HG02981 (cell line): ENCODE data around the gene KIF22.
"Not testable (repeated sequence)": the region's sequence is repeated elsewhere in the genome, so short reads cannot be mapped to it uniquely, and the experiment has no call there.

Experiments used
- ATAC-seq: cut with Tn5 transposase; IDR thresholded peaks from one replicate; pipeline ENCODE4 v1.9.1; 2021; ENCODE audit warnings: mild to moderate bottlenecking, moderate library complexity; ENCODE audit not compliant: unreplicated experiment

KIF22 gene

GRCh38 chr16:29812754-29813643, 22.4 kb downstream of the KIF22 start:
- ATAC-seq, result no peak

DNA sequence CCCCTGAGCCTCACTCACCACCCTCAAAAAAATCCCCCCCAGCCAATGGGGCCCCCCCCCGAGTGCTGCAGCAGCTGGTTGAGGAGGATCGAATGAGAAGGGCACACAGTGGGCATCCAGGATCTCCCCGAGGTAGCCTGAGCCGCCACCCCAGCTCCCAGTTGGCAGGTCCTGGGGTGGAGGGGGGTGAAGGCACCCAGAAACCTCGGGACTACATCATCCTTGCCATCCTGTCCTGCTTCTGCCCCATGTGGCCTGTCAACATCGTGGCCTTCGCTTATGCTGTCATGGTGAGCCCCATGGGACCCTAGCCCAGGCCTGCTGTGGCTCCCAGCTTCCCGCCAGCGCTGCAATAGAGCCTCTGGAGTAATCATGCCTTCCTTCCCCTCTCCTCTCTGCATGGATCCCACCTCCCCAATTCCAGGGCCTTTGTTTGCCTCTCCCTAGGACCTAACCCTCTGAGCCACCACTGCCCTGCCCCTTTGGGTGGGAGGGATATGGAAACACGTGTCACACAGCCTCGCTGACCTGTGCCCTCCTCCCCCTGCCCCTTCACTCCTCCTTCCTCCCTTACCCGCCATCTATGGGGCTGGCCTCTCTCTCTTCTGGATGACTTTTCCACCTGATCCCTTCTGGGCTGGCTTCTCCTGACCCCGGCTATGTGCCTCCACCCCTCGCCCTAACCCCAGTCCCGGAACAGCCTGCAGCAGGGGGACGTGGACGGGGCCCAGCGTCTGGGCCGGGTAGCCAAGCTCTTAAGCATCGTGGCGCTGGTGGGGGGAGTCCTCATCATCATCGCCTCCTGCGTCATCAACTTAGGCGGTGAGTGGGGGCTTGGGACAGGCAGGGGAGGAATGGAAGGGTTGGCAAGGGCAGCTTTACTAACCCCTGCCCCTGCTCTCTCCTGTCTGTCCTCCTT, 23.4 kb downstream of the KIF22 start:
- ATAC-seq, result no peak

DNA sequence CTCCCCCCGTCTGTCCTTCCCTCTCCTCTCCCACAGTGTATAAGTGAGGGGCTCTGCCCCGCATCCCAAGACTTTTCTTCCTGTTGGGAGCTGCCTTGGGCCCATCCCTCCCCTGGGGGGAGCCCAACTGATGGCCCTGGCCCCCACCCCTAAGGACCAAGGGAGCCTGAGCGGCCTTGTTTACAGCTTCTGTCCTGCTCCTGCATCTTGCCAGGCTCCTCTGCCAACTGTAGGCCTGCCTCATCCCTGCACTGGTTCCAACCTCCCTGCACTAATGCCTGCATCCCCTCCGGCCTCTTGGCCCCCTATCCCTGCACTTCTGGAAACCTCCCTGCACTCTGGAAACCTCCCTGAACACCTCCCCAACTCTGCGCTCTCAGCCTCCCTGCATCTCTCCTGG, 24.0 kb downstream of the KIF22 start:
- ATAC-seq, result no peak

DNA sequence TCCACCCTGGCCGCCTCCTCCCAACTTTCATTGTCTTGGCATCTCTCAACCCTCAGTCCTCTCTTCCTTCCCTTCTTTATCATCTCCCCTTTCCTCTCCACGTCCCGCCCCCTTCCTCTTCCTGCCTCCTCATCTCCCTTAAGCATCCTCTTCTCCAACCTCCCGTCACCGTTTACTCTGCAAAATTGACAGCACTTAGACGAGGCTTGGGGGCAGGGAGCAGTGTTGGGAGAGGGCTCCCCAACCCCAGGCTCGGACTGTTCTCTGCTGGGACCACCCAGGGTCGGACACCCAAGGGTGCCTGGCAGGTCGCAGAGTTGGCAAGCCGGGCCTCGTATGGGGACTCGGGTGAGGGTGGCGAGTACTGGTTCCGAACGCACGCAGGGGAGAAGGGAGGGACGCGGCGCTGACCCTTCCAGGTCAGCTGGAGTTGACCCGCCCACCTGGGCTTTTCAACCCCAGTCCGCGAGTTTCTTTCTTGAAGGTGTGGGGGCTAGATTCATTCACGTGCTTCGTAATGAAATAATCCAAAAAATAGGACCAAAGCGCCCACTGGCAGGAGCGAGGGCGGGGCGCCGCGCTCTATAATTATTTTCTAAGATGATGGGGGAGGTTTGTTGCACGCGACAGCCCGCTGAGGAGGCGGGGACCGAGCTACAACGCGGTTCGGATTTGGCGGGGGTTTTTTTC, 24.6 kb downstream of the KIF22 start:
- ATAC-seq, result no peak

DNA sequence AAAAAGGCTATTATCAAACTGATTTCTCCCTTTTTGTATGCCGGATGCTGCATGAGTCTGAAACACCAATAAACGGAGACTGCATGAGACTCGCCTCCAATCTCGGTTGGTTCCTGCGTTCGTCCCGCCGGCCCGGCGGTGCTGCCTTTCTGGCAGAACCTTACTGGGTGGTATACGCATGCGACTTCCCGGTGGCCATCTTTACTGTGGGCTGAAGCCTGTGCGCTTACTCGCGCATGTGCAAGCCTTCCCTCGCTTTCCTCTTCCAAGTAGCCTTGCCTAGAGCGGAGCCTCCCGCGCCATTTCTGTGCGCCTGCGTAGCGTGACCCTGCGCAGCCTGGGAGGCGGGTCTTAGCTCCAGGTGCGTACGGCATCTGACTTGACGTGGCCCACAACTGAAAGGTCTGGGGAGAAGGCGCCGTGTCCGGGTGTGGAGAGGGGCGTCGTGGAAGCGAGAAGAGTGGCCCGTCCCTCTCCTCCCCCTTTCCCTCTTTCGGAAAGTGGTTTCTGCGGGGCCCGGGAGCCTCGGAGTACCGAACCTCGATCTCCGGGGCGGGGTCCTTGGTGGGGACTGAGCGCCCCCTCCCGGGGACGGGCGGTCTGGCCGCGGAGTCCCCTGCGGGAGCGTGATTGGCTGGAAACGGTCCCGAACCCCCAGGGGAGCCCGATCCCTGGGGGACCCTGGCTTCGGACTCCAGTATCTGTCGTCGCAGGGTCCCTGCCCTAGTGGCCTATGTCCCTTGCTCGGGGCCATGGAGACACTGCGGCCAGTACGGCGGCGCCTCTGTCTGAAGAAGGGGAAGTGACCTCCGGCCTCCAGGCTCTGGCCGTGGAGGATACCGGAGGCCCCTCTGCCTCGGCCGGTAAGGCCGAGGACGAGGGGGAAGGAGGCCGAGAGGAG, 25.5 kb downstream of the KIF22 start, which contains the start of gene PAGR1:
Gene PAGR1 (plus strand): TSS at position 360 of the 901 bp plus-strand sequence. CDS start 374 bp downstream, at position 734.
- peak; percentile 48 for ATAC-seq

DNA sequence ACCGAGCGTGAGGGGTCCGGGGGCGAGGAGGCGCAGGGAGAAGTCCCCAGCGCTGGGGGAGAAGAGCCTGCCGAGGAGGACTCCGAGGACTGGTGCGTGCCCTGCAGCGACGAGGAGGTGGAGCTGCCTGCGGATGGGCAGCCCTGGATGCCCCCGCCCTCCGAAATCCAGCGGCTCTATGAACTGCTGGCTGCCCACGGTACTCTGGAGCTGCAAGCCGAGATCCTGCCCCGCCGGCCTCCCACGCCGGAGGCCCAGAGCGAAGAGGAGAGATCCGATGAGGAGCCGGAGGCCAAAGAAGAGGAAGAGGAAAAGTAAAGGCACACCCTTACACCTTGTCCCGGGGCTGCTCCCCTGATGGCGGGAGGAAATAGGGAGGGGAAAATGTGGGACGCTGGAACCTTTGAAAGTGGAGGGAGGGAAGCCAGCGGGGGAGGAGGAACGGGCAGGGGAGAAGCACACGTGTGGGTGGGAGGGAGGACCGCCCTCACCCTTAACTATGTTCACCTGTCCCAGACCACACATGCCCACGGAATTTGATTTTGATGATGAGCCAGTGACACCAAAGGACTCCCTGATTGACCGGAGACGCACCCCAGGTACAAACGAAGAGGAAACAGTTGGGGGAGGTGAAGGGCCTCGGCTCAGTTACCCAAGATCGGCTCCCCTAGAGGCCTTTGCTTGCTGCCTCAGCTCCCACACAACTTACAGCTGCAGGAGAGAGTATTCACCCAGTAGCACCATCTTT, 26.3 kb downstream of the KIF22 start:
- peak; percentile 4 for ATAC-seq

GRCh38 chr16:29818082-29818481, 27.5 kb downstream of the KIF22 start:
- no peak for ATAC-seq

DNA sequence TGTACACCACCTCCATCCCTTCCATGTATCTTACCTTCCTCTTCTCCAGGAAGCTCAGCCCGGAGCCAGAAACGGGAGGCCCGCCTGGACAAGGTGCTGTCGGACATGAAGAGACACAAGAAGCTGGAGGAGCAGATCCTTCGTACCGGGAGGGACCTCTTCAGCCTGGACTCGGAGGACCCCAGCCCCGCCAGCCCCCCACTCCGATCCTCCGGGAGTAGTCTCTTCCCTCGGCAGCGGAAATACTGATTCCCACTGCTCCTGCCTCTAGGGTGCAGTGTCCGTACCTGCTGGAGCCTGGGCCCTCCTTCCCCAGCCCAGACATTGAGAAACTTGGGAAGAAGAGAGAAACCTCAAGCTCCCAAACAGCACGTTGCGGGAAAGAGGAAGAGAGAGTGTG, 29.0 kb downstream of the KIF22 start:
- no peak for ATAC-seq

DNA sequence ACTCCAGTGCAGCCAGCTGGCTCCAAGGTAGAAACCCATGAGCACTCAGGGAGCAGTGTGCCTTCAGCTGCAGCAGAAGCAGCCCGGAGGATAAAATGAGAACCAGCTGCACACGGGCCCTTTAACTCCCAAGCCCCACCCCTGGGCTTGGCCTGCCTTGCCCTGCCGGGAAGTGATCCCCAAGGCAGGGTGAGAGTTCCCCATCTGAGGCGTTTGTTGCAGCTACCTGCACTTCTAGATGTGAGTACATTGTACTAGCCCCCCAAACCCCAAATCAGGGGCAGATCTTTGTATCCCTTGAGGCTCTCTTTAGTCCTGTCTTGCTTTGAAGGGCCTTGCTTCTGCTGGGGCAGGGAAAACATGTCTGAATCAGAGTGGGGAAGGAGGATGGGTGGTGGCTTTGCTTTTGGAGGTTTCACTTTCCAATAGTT, 29.7 kb downstream of the KIF22 start, which contains the start of gene MVP:
Gene MVP (plus strand): TSS at position 192 of the 431 bp plus-strand sequence. CDS start 10,088 bp downstream, outside the sequence.
- no peak for ATAC-seq

- no peak for ATAC-seq
Observed at GRCh38 chr16:29820730-29821642, 30.4 kb downstream of the KIF22 start.

GRCh38 chr16:29821643-29822115, 31.1 kb downstream of the KIF22 start:
- no peak for ATAC-seq

GRCh38 chr16:29824589-29825144, 34.1 kb downstream of the KIF22 start:
- ATAC-seq, result no peak

GRCh38 chr16:29825145-29826044, 34.8 kb downstream of the KIF22 start:
- ATAC-seq, result no peak

DNA sequence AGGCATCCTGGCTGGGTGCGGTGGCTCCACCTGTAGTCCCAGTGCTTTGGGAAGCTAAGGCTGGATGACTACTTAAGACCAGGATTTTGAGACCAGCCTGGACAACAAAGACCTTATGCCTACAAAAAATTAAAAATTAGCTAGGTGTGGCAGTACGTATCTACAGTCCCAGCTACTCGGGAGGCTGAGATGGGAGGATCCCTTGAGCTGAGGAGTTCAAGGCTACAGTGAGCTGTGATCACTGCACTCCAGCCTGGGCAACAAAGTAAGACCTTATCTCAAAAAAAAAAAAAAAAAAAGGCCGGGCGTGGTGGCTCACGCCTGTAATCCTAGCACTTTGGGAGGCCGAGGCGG, 35.8 kb downstream of the KIF22 start:
- ATAC-seq, result no peak

DNA sequence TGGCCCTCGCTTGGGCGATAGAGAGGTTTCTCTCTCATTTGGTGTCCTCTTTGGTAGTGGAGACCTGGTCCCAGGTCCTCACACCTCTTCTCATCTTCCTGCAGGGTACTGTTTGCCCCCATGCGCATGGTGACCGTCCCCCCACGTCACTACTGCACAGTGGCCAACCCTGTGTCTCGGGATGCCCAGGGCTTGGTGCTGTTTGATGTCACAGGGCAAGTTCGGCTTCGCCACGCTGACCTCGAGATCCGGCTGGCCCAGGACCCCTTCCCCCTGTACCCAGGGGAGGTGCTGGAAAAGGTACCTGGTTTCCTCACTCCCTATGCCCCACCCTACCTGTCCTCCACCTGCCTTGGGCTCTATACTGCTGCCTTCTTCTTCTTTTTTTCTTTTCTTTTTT, 40.2 kb downstream of the KIF22 start:
- no peak for ATAC-seq

DNA sequence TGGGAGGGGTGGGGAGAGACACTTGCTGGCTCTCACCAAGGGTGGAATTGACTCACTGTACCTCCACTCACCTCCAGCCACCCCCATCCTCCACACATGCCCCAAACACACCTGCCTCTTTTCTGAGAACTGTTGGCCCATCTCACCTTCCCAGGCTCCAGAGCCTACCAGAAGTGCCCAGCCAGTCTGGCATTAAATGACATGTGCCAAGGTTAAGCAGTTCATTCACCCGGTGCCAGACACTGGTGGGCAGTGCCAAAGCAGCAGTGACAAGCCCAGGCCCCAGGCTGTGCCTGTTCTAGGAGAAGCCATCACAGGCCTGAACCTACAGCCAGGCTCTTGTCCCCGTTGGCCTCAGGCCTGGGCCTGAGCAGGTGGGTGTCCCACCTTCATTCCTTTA, 40.9 kb downstream of the KIF22 start:
- ATAC-seq, result no peak

DNA sequence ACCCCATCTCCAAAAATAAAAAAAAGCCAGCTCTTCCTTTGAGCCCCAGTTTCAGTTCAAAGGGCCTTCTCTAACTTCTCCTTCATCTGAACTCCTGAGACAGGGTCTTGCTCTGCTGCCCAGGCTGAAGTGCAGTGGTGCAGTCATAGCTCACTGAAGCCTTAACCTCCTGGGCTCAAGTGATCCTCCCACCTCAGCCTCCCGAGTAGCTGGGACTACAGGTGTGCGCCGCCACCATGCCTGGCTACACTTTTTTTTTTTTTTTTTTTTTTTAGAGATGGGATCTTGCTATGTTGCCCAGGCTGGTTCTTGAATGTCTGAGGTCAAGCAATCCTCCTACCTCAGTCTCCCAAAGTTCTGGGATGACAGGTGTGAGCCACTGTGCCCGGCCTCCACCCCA, 42.7 kb downstream of the KIF22 start:
- ATAC-seq, result not testable (repeated sequence)
